Cardiac fibroblast (primary cell): ENCODE data around the gene AMMECR1.
A peak's percentile ranks its signal among the peaks of the same experiment; 100 is the strongest.

Source experiments
- DNase-seq, 2 donors: peaks; one replicate each; pipeline versions ENCODE4 v3.0.0 to v3.0.0-alpha.2; 2010; ENCODE audit warnings: low read depth in 2 of 2
- H3K4me3 ChIP-seq, 2 donors: replicated peaks in 1 of 2; 1 replicate in 1 of 2; 2 replicates in 1 of 2; pipeline ENCODE4 v1.5.1; 2011; ENCODE audit warnings: low read depth in 2 of 2, low read length in 2 of 2, mild to moderate bottlenecking in 2 of 2, moderate library complexity in 1 of 2
- CTCF ChIP-seq: IDR thresholded peaks from one replicate; pipeline ENCODE4 v1.5.1; 2011; ENCODE audit warnings: low read depth, mild to moderate bottlenecking, low read length, inconsistent platforms

The AMMECR1 gene

GRCh38 chrX:110228453-110228852 is 89.4 kb downstream of the AMMECR1 start:
- H3K4me3 ChIP-seq: no peak overlapping the region
- no peak for DNase-seq
- no peak for TF ChIP-seq CTCF

GRCh38 chrX:110226931-110227330 is 91.0 kb downstream of the AMMECR1 start:
- no peak for TF ChIP-seq CTCF
- no peak overlapping the region for H3K4me3 ChIP-seq
- DNase-seq: peak in 1 of 2 donors; percentile 23

GRCh38 chrX:110224926-110225617 is 92.8 kb downstream of the AMMECR1 start:
- H3K4me3 ChIP-seq: no peak overlapping the region
- TF ChIP-seq CTCF: no peak
- no peak for DNase-seq

- TF ChIP-seq CTCF: no peak
- DNase-seq: no peak
- H3K4me3 ChIP-seq: no peak overlapping the region
Measured at GRCh38 chrX:110222497-110223257, 95.2 kb downstream of the AMMECR1 start.

- TF ChIP-seq CTCF: no peak
- peak; percentile 44 to 75 for DNase-seq
- no peak overlapping the region for H3K4me3 ChIP-seq
Measured at GRCh38 chrX:110219920-110220319, 98.0 kb downstream of the AMMECR1 start.

- DNase-seq: peak; percentile 80 to 89
- TF ChIP-seq CTCF: no peak
Measured at GRCh38 chrX:110218591-110218990, 99.3 kb downstream of the AMMECR1 start.

GRCh38 chrX:110216027-110216426 is 101.9 kb downstream of the AMMECR1 start:
- TF ChIP-seq CTCF: no peak
- H3K4me3 ChIP-seq: no peak overlapping the region
- DNase-seq: no peak

More at GRCh38 chrX:110218591-110218990, 99.3 kb downstream of the AMMECR1 start:
- no peak overlapping the region for H3K4me3 ChIP-seq
